ENCODE measurements around the gene ODAM. TPM values are rescaled to one million over a fixed set of nuclear protein-coding genes. Genes with fewer than 3 reads are reported as not detected.

The ODAM gene, protein sequence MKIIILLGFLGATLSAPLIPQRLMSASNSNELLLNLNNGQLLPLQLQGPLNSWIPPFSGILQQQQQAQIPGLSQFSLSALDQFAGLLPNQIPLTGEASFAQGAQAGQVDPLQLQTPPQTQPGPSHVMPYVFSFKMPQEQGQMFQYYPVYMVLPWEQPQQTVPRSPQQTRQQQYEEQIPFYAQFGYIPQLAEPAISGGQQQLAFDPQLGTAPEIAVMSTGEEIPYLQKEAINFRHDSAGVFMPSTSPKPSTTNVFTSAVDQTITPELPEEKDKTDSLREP
- total RNA-seq, result not detected in 2 replicates

DNA sequence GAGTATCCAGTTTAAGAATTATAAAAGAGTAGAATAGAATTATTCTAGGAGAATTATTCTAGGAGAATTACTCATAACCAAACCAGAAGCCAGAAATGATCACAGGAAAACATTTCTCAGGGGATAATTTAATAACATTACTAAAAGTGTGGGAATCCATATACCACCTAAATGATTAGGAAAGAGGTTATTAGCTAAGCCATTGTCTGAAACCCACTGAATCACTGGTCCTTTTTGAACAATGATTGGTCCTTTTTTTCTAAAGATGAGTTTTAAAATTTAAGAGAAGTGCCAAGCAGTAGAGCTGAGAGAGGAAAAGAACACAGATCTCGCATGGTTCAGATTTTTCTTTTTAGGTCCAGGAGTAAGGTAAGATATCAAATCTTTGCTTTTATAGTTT lies at the start of gene ODAM:
Gene ODAM (plus strand): TSS at position 301 of the 400 bp plus-strand sequence. CDS start 819 bp downstream, outside the sequence.

DNA sequence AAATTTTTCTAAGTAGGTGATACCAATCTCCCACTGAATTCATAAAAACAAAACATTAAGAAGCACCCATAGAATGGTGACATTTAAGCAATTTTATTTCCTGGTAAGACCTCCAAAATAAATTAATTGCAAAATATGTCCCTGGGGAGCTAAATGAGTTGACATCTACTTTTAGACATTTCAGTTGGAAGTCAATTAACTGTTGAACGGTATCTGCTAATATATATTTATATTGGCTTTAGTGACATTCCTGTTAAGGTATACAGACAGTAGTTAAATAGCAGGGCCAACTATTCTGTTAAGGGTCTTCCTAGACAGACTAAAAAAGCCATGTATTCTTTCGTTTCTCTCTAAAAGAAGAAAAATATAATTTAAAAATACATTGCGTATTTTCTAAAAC lies 41.6 kb upstream of the ODAM start, which contains the start of gene PRR27:
Gene PRR27 (plus strand): TSS at position 301 of the 400 bp plus-strand sequence. CDS start 139 bp downstream, outside the sequence.

DNA sequence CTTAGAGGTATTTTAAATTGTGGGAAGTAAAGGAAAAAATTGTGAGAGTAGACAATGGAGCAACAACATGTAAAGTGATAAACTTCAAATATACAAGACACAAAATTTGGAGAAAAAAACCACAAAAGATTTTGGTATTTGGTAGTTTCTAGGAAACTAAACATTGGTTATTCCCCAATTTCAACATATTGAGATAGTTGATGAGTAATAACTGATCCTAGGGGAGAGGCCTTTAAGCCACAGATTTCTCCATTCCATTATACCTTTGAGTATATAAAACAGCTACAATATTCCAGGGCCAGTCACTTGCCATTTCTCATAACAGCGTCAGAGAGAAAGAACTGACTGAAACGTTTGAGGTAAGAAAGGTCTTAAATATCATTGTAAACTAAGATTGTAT lies 30.3 kb downstream of the ODAM start, which contains the start of gene FDCSP:
Gene FDCSP (plus strand): TSS at position 301 of the 400 bp plus-strand sequence. CDS start 5,071 bp downstream, outside the sequence.

DNA sequence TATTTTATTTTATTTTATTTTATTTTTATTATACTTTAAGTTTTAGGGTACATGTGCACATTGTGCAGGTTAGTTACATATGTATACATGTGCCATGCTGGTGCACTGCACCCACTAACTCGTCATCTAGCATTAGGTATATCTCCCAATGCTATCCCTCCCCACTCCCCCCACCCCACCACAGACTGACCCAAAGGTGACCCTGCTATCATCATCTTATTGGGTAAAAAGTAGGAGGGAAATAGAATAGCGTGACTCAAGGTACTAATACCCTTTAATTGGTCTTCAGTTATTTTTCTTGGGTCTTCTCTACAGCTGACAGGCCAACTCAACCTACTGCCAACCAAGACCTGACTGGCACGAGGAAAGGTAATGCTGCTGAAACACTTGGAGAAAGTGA lies 46.8 kb downstream of the ODAM start, which contains the start of gene CSN3:
Gene CSN3 (plus strand): TSS at position 301 of the 400 bp plus-strand sequence. CDS start 2,223 bp downstream, outside the sequence.

Other genes starting within 250 kb of the ODAM start
- not detected in 2 replicates for gene CSN2, start 230.0 kb upstream of the ODAM start, total RNA-seq
- gene STATH, start 199.8 kb upstream of the ODAM start, total RNA-seq, result not detected in 2 replicates
- not detected in 2 replicates for gene HTN3, start 167.3 kb upstream of the ODAM start, total RNA-seq
- not detected in 2 replicates for gene HTN1, start 145.3 kb upstream of the ODAM start, total RNA-seq
- not detected in 2 replicates for gene PRR27, start 41.5 kb upstream of the ODAM start, total RNA-seq
- not detected in 2 replicates for gene FDCSP, start 30.4 kb downstream of the ODAM start, total RNA-seq
- not detected in 2 replicates for gene CSN3, start 46.9 kb downstream of the ODAM start, total RNA-seq
- gene CABS1, start 139.3 kb downstream of the ODAM start, total RNA-seq, result not detected in 2 replicates
- gene SMR3A, start 165.0 kb downstream of the ODAM start, total RNA-seq, result not detected in 2 replicates
- not detected in 2 replicates for gene SMR3B, start 187.4 kb downstream of the ODAM start, total RNA-seq
- gene OPRPN, start 202.2 kb downstream of the ODAM start, total RNA-seq, result not detected in 2 replicates